Hematopoietic multipotent progenitor cell treated with erythropoietin and hydrocortisone succinate and interleukin-3 and kit ligand, for 6 days (in vitro differentiated cells): ENCODE results near the gene SCD5.
"Not testable (repeated sequence)": the region's sequence is repeated elsewhere in the genome, so short reads cannot be mapped to it uniquely, and the experiment has no call there.

Experiments used
- DNase-seq: peaks from one replicate; pipeline ENCODE4 v3.0.0-alpha.2; 2015

Gene SCD5

GRCh38 chr4:82798168-82799005, at the start of gene SCD5:
Gene SCD5 (minus strand): TSS chr4:82798796. CDS start chr4:82798537, 259 bp downstream.
- peak; percentile 89 for DNase-seq

GRCh38 chr4:82842593-82842992, 44.0 kb upstream of the SCD5 start:
- DNase-seq: peak; percentile 51

GRCh38 chr4:82839624-82840023, 41.0 kb upstream of the SCD5 start:
- DNase-seq: peak; percentile 15

GRCh38 chr4:82833696-82834313, 35.2 kb upstream of the SCD5 start:
- DNase-seq: no peak

GRCh38 chr4:82833060-82833459, 34.5 kb upstream of the SCD5 start:
- not testable (repeated sequence) for DNase-seq

GRCh38 chr4:82825425-82825824, 26.8 kb upstream of the SCD5 start:
- no peak for DNase-seq

- DNase-seq: no peak
These were observed 24.5 kb upstream of the SCD5 start for GRCh38 chr4:82823062-82823461.

GRCh38 chr4:82820689-82821088, 22.1 kb upstream of the SCD5 start:
- no peak for DNase-seq

GRCh38 chr4:82818664-82819662, 20.4 kb upstream of the SCD5 start:
- no peak for DNase-seq

- DNase-seq: not testable (repeated sequence)
These were observed 18.3 kb upstream of the SCD5 start for GRCh38 chr4:82816874-82817273.

GRCh38 chr4:82814034-82814433, 15.4 kb upstream of the SCD5 start:
- no peak for DNase-seq

- DNase-seq: no peak
These were observed 13.3 kb upstream of the SCD5 start for GRCh38 chr4:82811838-82812341.

GRCh38 chr4:82811392-82811791, 12.8 kb upstream of the SCD5 start:
- no peak for DNase-seq

- no peak for DNase-seq
These were observed 11.6 kb upstream of the SCD5 start for GRCh38 chr4:82810176-82810575.

GRCh38 chr4:82809619-82810018, 11.0 kb upstream of the SCD5 start:
- DNase-seq: no peak

GRCh38 chr4:82803746-82804145, 5.2 kb upstream of the SCD5 start:
- DNase-seq: no peak

- DNase-seq: peak; percentile 36
These were observed 4.3 kb upstream of the SCD5 start for GRCh38 chr4:82802911-82803310.

- no peak for DNase-seq
These were observed 3.4 kb upstream of the SCD5 start for GRCh38 chr4:82801910-82802521.

GRCh38 chr4:82799006-82799881, 648 bp upstream of the SCD5 start:
- DNase-seq: no peak

- no peak for DNase-seq
These were observed 1.0 kb downstream of the SCD5 start for GRCh38 chr4:82797405-82798111.

GRCh38 chr4:82797040-82797404, 1.6 kb downstream of the SCD5 start:
- DNase-seq: no peak
